ENCODE results near the gene IWS1.
"Not testable (repeated sequence)": the region's sequence is repeated elsewhere in the genome, so short reads cannot be mapped to it uniquely, and the experiment has no call there.

The IWS1 gene

DNA sequence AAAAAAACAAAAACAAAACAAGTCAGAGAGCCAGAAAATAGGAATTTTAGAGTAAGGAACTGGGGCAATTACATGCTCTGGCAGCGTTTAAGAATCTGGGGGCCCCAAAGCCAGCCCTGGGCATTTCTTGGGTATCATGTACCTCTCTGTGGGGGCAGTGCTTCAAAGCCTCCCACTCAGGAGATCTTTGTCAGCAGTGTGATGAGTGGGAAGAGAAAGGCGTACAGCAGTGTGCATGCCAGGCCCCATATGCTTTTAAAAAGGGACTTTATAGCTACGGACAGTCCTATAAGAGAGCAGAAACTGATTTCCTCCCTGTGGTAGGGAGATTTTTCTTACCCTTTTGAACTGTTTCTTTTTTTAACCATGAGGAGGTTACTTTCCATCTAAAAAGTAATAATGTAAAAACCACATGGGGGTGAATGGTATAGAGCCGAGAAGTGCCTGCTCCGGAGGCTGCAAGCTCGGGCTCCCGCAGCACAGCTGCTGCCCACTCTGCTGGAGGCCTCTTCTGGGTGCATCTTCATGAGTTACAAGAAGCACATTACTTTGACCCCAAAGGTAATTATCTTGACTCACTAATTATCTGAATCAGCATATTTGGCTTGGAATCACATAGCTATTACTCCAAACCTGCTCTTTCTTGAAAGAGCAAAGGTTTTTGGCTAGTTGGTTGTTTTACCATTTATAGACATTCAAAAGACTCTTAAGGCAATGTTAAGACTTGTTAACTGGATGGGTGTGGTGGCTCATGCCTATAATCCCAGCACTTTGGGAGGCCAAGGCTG is 61.6 kb downstream of the IWS1 start:
- DNase-seq (ENCODE audit: extremely low spot score, insufficient read length, low read depth), result no peak
- FAIRE-seq, result no peak

DNA sequence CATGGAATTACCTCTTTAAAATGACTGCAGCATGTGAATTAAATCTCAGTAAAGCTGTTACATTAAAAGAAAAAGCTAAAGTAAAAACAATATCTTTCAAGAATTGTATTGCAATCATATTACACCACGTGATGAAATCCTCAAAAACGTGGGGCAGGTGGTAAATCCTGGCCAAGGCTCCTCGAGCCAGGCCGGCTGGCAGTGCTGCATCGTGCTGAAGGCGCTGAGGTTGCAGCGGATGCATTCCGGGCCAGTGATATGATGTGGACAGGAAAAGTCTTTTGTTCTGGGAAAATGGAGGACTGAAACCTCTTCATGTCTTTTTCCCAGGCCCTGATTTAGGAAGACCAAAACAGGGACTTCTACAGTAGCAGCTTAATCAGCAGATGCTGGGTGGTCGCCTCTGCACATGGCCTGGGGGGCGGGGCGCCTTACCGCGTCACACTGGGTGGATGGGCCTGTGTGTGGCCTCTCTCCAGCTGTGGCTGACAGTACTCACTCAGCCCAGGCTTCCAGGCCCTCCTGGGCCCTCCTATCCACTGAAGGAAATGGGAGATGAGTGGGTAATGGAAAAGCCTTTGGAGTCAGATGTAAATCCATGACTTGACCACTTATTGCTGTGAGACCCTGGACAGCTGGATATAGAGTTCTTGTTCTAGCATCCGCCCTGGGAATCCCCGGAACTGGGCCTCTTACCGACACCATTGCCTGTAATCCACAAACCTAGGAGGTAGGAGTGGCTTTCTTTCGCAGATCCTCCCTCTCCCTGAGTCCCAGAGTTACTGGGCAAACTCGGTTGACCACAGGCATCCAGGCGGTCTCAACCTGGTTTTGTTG is 62.9 kb downstream of the IWS1 start:
- DNase-seq (ENCODE audit: extremely low spot score, insufficient read length, low read depth) (no peak), FAIRE-seq (no peak)

DNA sequence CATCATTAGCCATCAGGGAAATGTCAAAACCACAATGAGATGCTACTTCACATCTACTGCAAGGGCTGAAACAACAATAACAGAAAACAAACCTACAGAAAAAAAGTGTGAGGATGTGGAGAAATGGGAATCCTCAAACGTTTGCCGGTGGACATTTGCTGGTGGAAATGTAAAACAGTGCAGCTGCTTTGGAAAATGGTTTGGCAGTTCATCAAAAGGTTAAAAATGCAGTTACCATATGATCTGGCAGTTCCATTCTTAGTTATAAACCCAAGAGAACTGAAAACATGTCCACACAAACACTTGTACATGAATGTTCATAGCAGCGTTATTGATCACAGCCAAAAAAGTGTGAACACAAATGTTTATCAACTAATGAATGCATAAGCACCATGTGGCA is 63.8 kb downstream of the IWS1 start:
- DNase-seq (ENCODE audit: extremely low spot score, insufficient read length, low read depth), result no peak
- FAIRE-seq, result no peak

DNA sequence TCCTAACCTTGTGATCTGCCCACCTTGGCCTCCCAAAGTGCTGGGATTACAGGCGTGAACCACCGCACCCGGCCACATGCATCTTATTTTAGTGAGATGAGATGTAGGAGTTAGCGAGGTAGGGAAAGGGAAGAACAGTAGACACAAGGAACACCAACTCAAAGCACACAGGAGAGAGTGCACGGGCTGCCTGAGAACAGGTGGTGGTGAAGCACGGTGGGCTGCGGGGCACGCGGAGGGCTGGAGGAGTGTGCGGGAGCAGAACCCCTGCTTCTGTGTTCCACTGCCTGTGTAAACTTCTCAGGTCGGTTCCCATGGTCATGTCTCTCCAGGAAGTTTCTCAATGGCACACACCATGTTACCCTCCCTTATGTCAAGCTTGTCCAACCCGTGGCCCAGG is 69.3 kb downstream of the IWS1 start:
- DNase-seq (ENCODE audit: extremely low spot score, insufficient read length, low read depth) (no peak), FAIRE-seq (no peak)

DNA sequence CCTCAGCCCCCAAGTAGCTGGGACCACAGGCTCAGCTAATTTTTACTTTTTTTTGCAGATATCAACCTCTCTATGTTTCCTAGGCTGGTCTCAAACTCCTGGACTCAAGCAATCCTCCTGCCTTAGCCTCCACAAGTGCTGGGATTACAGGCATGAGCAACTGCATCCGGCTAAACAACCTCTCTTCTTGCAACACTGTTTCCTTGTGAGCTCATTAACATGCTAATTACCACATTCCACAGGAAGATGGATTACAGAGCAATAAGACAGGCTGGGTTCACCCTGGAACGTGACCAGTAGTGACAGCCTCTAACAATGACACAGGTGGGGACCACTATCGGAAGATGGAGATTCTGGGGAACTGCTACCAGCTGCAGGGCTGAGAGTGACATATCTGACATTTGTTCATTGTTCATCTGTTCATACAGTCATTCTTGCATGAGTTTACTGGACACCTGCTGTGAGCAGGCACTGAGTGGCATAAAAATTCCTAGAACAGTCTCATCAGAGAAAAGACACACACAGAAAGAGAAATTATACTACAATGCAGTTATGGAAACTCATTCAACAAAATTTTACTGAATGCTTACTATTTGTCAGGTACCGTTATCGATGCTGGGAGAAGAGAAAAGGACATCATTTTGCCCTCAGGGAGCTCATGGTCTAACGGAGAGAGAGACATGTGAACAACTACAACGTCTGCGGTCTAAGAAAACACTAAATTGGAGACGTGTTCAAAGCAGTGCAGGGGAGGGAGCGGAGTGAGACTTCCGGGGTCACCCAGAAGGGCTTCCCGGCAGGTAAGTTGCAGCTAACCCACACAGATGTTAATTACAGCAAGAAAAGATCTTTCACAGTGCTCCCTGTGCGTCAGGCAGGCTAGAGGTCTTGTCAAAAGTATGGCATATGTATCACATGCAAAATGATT is 70.5 kb downstream of the IWS1 start:
- no peak for DNase-seq (ENCODE audit: extremely low spot score, insufficient read length, low read depth)
- FAIRE-seq, result no peak

DNA sequence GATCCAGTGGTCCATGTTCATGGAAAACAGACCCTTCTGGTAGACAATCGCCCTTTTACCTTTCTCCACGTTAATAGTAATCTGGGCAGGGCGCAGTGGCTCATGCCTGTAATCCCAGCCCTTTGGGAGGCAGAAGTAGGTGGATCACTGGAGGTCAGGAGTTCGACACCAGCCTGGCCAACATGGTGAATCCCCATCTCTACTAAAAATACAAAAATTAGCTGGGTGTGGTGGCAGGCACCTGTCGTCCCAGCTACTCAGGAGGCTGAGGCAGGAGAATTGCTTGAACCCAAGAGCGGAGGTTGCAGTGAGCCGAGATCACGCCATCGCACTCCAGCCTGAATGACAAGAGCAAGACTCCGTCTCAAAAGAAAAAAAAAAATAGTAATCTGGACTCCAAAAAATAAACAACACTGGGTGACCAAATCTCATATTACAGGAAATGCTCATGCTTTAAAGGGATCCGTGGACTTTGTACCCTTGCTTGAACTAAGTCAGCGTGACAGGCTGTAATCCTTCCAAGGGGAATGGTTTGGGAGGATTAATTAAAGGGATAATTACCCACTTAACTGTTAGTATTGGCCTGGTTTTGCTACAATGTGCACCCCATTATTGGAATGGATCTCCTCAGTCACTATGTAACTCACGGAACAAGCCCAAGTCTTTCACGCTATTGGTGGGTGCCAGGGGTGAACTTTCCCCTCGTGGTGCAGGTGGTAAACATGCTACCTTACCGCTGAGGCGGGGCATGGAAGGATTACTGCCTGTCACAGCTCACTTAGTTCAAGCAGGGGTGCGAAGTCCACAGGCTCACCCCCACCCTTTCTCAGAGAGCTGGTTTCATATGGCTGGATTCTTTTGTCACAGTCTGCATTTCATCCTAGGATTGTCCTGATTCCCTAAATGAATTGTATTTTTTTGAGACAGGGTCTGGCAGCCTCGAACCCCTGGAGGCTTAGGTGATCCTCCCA is 71.4 kb downstream of the IWS1 start:
- FAIRE-seq (no peak), DNase-seq (ENCODE audit: extremely low spot score, insufficient read length, low read depth) (no peak)

DNA sequence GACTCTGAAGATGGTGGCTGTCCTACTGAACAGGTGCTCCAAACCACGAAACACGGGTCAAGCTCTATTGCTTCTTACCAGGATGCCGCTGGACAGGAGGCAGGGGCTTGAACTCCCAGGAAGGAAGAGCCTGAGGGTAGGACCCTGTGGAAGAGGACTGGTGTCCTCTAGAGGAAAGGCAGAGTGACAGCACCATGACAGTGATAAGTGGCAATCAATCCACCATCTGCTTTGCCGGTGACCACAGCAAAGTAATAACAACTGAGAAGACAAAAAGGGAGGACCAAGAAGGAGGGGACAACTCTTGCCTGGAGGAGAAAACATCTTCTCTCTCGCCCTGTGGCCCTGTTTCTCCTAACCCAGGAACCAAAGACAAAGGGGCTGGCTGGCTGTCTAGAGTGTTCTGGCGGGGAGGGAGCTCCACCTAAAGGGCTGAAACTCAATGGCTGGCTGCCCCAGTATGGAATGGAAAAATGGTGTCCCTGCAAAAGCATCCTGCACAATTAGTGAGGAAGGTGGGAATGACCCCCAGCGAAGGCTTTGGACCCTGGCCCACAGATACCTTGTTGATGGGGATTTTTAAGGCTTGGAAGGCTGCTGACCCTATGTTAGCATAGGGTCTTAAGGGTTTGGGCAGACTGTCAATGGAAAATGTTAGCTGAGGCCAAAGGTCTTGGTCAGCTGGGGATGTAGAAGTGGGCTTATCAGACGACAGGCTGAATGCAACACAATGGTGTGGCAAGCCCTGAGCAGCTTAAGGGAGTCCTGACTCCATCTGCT is 72.7 kb downstream of the IWS1 start:
- DNase-seq (ENCODE audit: extremely low spot score, insufficient read length, low read depth), result no peak
- no peak for FAIRE-seq

DNA sequence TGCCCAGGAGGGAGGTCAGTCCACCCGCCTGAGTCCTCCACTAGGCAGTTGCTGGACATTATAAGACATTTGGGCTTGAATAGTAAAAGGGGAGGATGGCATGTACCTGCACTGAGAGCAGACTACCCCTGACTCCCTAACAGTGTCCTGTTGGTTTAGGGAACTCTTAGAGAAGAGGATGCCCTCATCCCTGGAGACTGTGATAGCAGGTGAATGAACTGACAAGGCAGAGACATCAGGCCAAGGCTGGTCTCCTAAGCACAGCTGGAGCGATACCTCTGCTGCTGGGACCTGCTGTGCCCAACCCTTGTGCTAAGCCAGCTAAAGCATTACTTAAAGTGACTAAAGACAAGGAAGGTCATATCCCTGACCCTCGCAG is 73.3 kb downstream of the IWS1 start:
- FAIRE-seq, result no peak

DNA sequence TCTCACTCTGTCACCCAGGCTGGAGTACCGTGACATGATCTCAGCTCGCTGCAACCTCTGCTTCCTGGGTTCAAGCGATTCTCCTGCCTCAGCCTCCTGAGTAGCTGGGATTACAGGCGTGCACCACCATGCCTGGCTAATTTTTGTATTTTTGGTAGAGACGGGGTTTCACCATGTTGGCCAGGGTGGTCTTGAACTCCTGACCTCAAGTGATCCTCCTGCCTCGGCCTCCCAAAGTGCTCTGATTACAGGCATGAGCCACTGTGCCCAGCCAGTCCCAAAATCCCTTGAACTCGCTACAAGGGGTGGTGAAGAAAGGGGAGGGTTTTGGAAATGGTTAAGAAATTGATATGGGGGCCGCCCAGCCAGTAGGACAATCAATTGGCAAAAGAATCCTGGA is 73.9 kb downstream of the IWS1 start:
- FAIRE-seq; DNase-seq (ENCODE audit: extremely low spot score, insufficient read length, low read depth): not testable (repeated sequence)

More for the DNA sequence above, 73.3 kb downstream of the IWS1 start:
- no peak for DNase-seq (ENCODE audit: extremely low spot score, insufficient read length, low read depth)

DNA sequence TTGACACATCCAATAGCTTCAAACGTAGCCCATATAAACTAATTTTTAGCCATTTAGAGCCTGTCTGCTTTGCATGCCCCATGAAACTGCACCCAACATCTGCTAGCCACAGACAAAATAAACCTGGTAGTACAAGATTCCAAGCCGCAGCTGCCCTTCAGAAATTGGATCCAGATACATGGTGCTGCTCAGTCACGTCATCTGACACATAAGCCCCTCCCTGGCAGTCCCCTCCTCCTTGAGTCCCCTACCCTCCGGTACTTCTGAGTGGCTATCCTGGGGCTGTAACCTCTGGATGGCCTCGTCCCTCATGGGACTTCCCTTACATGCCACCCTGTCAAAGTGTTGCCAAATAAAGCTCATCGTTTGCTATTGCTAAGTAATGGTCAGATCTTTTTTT is 74.3 kb downstream of the IWS1 start:
- no peak for DNase-seq (ENCODE audit: extremely low spot score, insufficient read length, low read depth)

DNA sequence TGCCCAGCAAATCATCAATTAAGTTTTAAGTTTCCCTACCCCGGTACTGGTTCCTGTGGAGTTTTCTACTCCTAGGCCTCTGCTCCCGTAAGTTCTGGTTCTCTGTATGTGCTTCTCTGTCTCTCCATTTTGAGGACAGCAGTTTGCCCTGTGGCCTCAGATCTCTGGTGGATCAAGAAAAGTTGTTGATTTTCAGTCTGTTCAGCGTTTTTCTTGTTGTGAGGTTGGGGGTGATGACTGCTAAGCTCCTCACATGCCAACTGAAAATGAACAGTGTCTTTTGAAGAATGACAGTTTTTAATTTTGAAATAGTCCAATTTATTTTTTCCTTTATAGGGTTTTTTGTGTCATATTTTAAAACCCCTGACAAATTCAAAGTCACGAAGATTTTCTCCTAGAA is 76.4 kb downstream of the IWS1 start:
- DNase-seq (ENCODE audit: extremely low spot score, insufficient read length, low read depth) (no peak), FAIRE-seq (no peak)

More for the DNA sequence above, 74.3 kb downstream of the IWS1 start:
- no peak for FAIRE-seq

DNA sequence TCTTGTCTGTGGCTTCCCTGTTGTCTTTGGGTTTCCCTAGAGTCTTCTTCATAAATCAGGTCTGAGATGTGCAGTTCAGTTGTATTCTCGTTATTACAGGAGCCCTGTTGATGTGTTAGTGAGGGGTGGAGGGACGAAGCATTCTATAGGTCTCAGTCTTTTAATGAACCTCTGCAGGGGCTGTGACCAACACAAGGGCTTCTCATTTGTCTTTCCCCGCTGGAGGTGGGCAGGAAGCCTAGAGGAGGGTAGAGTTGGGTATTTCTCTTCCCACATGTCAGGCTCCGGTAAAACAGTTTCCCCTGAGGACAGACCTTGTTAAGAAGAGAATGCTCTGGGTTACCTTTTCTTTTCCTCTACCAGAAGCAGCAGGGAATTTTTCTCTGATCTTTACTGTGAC is 76.9 kb downstream of the IWS1 start:
- DNase-seq (ENCODE audit: extremely low spot score, insufficient read length, low read depth) (no peak), FAIRE-seq (no peak)

DNA sequence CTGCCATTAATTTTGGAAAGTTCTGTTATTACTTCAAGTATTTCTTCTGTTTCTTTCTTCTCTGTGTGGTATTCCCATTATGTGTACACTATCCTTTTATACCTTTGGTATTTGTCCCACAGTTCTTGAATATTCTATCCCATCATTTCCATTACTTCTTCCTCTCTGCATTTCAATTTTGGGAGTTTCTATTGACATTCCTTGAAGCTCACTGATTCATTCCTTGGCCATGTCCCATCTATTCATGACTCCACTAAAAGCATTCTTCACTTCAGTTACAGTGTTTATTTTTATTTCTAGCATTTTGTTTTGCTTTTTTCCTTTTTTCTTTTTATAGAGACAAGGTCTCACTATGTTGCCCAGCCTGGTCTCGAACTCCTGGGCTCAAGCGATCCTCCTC is 77.8 kb downstream of the IWS1 start:
- FAIRE-seq (no peak), DNase-seq (ENCODE audit: extremely low spot score, insufficient read length, low read depth) (no peak)

DNA sequence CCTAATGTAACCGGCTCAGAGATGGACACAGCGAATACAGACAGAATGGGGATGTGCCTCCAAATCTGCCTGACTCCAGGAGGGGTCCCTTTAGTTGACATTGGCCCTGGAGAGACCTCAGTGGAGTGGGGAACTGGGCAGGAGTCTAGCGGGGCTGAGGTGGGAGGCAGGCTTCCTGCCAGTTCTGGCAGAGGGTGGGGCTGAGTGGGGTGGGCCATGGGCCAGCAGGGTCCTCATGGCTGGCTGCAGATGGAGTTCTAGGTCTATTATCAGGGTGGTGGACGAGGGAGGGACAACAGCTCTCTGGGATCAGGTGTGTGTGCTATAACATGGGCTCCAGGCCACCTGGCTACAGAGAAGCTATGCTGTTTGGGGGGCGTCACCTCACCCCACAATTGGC is 86.9 kb downstream of the IWS1 start:
- DNase-seq (ENCODE audit: extremely low spot score, insufficient read length, low read depth), result no peak
- no peak for FAIRE-seq

DNA sequence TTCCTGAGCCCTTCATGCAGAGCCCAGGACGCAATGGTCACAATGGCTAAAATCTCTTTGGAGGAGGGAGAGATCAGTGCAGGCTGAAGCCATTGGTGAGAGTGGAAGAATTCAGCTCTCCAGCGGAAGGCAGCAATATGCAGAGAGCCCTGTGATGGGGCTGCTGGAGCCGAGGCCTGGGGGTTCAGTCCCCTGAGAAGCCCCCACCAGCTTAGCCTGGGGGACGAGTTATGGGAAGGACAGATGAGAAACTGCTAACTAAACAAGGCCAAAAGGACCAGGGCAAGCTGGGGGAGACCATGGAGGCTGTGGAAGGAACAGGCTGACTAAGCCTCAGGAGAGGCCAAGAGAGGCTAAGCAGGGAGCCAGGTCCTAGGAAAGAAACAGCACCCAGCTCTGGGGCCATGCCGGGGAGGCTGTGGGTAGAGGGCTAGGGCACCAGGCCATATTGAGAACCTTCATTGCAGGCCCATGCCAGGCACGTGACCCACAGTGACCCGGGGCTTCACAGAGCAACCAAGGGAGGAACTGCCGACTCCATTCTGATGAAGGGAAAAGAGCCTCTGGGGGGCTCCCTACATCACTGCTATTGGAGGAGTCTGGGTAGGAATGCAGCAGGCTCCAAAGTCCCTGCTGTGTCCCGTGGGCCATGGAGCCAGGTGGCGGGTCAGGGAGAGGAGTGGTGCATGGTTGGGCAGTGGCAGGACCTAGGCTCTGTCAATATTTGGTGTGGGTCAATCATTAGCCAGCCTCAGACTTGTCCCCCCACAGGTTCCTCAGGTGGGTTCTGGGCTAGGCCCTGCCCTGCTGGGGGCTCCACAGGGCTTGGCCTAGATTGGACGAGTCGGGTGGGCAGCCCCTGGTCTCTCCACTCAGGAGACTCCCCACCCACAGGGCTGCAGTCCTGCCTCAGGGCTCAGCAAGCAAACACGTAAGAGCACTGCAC is 88.2 kb downstream of the IWS1 start:
- FAIRE-seq (no peak), DNase-seq (ENCODE audit: extremely low spot score, insufficient read length, low read depth) (no peak)

DNA sequence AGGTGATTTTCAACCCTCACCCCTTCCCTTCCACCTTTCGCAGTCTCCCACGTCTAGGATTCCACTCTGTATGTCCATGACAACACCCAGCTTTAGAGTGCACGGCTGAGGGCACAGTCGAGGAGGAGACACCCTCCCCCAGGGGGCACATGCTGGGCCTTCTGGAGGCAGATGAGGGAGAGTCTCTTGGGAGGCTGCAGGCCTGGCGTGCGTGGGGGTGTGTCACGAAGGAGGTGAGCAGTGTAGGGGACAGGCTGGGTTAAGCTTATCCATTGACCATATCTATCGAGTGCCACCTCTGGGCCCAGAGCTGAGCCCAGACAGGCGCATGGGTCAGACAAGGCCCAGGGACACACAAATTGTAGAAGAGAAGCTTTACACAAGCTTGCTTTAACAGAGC is 89.2 kb downstream of the IWS1 start:
- FAIRE-seq (no peak), DNase-seq (ENCODE audit: extremely low spot score, insufficient read length, low read depth) (no peak)

DNA sequence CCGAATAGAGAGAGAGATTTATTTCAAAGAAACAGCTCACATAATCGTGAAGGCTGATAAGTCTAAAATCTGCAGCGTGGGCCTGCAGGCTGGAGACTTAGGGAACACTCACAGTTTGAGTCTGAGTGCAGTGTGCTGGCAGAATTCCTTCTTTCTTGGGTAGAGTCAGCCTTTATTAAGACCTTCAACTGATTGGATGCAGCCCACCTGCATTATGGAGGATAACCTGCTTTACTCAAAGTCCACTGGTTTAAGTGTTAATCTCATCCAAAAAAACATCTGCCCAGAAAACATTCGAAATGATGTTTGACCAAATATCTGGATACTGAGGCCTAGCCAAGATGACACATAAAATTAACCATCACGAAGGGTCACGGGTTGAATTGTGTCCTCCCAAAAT is 91.8 kb downstream of the IWS1 start:
- no peak for FAIRE-seq
- no peak for DNase-seq (ENCODE audit: extremely low spot score, insufficient read length, low read depth)
